ENCODE results near the gene IGFBP6.
A peak's percentile ranks its signal among the peaks of the same experiment; 100 is the strongest.

IGFBP6 gene

GRCh38 chr12:53120685-53121525 lies 23.4 kb downstream of the IGFBP6 start:
- no peak for DNase-seq (ENCODE audit: low read depth)

GRCh38 chr12:53122961-53123468 lies 25.5 kb downstream of the IGFBP6 start:
- DNase-seq (ENCODE audit: low read depth) = peak; percentile 77

- peak; percentile 52 for DNase-seq (ENCODE audit: low read depth)
These were observed 26.3 kb downstream of the IGFBP6 start for GRCh38 chr12:53123578-53124351.

GRCh38 chr12:53124352-53124723 lies 26.9 kb downstream of the IGFBP6 start:
- no peak for DNase-seq (ENCODE audit: low read depth)

GRCh38 chr12:53127169-53127568 lies 29.7 kb downstream of the IGFBP6 start:
- no peak for DNase-seq (ENCODE audit: low read depth)

- no peak for DNase-seq (ENCODE audit: low read depth)
These were observed 31.5 kb downstream of the IGFBP6 start for GRCh38 chr12:53128780-53129569.

GRCh38 chr12:53131844-53132243 lies 34.4 kb downstream of the IGFBP6 start:
- no peak for DNase-seq (ENCODE audit: low read depth)

GRCh38 chr12:53133722-53134121 lies 36.3 kb downstream of the IGFBP6 start:
- DNase-seq (ENCODE audit: low read depth) = no peak

- DNase-seq (ENCODE audit: low read depth) = no peak
These were observed 45.9 kb downstream of the IGFBP6 start for GRCh38 chr12:53143355-53143754.

- peak; percentile 97 for DNase-seq (ENCODE audit: low read depth)
These were observed 48.2 kb downstream of the IGFBP6 start for GRCh38 chr12:53145383-53146260.

- DNase-seq (ENCODE audit: low read depth) = no peak
These were observed 49.7 kb downstream of the IGFBP6 start for GRCh38 chr12:53147181-53147580.

- no peak for DNase-seq (ENCODE audit: low read depth)
These were observed 50.2 kb downstream of the IGFBP6 start for GRCh38 chr12:53147653-53148052.

- no peak for DNase-seq (ENCODE audit: low read depth)
These were observed 53.6 kb downstream of the IGFBP6 start for GRCh38 chr12:53151039-53151438.
